PC-3 (cell line): ENCODE data around the gene GATAD2A. TPM values are rescaled to one million over a fixed set of nuclear protein-coding genes. Genes with fewer than 3 reads are reported as not detected.

ENCODE experiments used
- ATAC-seq: fragments of 200-7000 bp; cut with Tn5 transposase; 2 replicates; pipeline ENCODE4 v1.9.1; 2020; ENCODE audit warnings: mild to moderate bottlenecking, moderate library complexity
- BruUV-seq: library from RNA; stranded (reverse); fragments of 400-500 nt; replicated peaks from 2 replicates; lab custom pipeline; 2021; lab: Mats Ljungman, UMichigan
- CTCF ChIA-PET: fragments of 300-600 bp; sonication (Branson Sonifier 250); formaldehyde crosslinking; loops from one replicate; lab custom pipeline; 2022; ENCODE audit warnings: antibody characterized with exemption; lab: Charles Lee
- POLR2A ChIA-PET: fragments of 300-600 bp; sonication (Branson Sonifier 250); formaldehyde crosslinking; loops from one replicate; lab custom pipeline; 2022; ENCODE audit warnings: antibody characterized with exemption; ENCODE audit not compliant: unreplicated experiment; lab: Charles Lee
- DNase-seq: peaks from one replicate; pipeline ENCODE4 v3.0.0-alpha.2; 2015
- H2AFZ ChIP-seq: fragments of 300-600 bp; sonication (generic); 2 replicates; pipeline ENCODE4 v1.6.0; 2016; ENCODE audit warnings: antibody characterized with exemption, low read length
- H3F3A ChIP-seq: fragments of 300-600 bp; sonication (generic); one replicate; pipeline ENCODE4 v1.6.0; 2017; ENCODE audit warnings: antibody characterized with exemption, low read length, control low read depth, mild to moderate bottlenecking; ENCODE audit not compliant: unreplicated experiment
- H3K27ac ChIP-seq: fragments of 300-600 bp; sonication (generic); 2 replicates; pipeline ENCODE4 v1.5.1; 2016; ENCODE audit warnings: mild to moderate bottlenecking, low read length
- H3K27me3 ChIP-seq: fragments of 300-600 bp; sonication (generic); 2 replicates; pipeline ENCODE4 v1.6.1; 2016; ENCODE audit warnings: low read length, mixed read lengths
- H3K36me3 ChIP-seq: fragments of 300-600 bp; sonication (generic); 2 replicates; pipeline ENCODE4 v1.6.1; 2016; ENCODE audit warnings: low read depth, mixed run types, low read length, mixed read lengths
- H3K4me1 ChIP-seq: fragments of 300-600 bp; sonication (generic); 2 replicates; pipeline ENCODE4 v1.5.1; 2016; ENCODE audit warnings: low read length; ENCODE audit not compliant: insufficient read depth
- H3K4me2 ChIP-seq: fragments of 300-600 bp; sonication (generic); 2 replicates; pipeline ENCODE4 v1.6.0; 2016; ENCODE audit warnings: low read length
- H3K4me3 ChIP-seq: fragments of 300-600 bp; sonication (generic); 2 replicates; pipeline ENCODE4 v1.5.1; 2016; ENCODE audit warnings: mild to moderate bottlenecking, low read length, mixed read lengths
- H3K79me2 ChIP-seq: fragments of 300-600 bp; sonication (generic); 2 replicates; pipeline ENCODE4 v1.6.1; 2017; ENCODE audit warnings: low read length, mixed read lengths
- H3K9ac ChIP-seq: fragments of 300-600 bp; sonication (generic); 2 replicates; pipeline ENCODE4 v1.6.0; 2016; ENCODE audit warnings: mild to moderate bottlenecking, low read length
- H3K9me2 ChIP-seq: fragments of 300-600 bp; sonication (generic); replicated peaks from 2 replicates; pipeline ENCODE4 v1.6.1; 2016; ENCODE audit warnings: mixed run types, low read length, mixed read lengths
- H3K9me3 ChIP-seq: fragments of 300-600 bp; sonication (generic); 2 replicates; pipeline ENCODE4 v1.6.1; 2016; ENCODE audit warnings: low read length, mixed read lengths
- H4K20me1 ChIP-seq: fragments of 300-600 bp; sonication (generic); 2 replicates; pipeline ENCODE4 v1.6.1; 2016; ENCODE audit warnings: low read length, mixed read lengths
- CTCF ChIP-seq: fragments of 300-600 bp; sonication (generic); conservative IDR thresholded peaks from 2 replicates; pipeline ENCODE4 v1.5.1; 2017; ENCODE audit warnings: antibody characterized with exemption, low read depth, mild to moderate bottlenecking, low read length
- EZH2 ChIP-seq: fragments of 300-600 bp; sonication (generic); IDR thresholded peaks from one replicate; pipeline ENCODE4 v1.6.1; 2017; ENCODE audit warnings: antibody characterized with exemption, mild to moderate bottlenecking, low read length; ENCODE audit not compliant: unreplicated experiment
- EZH2phosphoT487 ChIP-seq: fragments of 300-600 bp; sonication (generic); IDR thresholded peaks from 2 replicates; pipeline ENCODE4 v1.6.1; 2018; ENCODE audit warnings: mild to moderate bottlenecking, antibody characterized with exemption, low read length, borderline replicate concordance
- intact Hi-C: fragments of 100-400 bp; cut with micrococcal nuclease; formaldehyde crosslinking; loops from 2 replicates; pipeline ENCODE4 v1.9.0; 2023
- total RNA-seq: library from RNA; depleted of rRNA; stranded (reverse); fragments of >200 nt; gene quantifications from 2 replicates; pipeline ENCODE4 v1.2.3, GENCODE V29; 2014

Gene GATAD2A
- total RNA-seq, 1 experiment from 2014 or later, result 104 TPM

- ATAC-seq (peak; percentile 94), DNase-seq (peak; percentile 93)
- intact Hi-C loops, result no loop called here
- peak overlapping the region; percentile 90 for H2AFZ ChIP-seq
- H3K27me3 ChIP-seq, result no peaks in the 10 kb centered on the region
- POLR2A ChIA-PET, result interaction anchor here (0.6 kb wide), 2 partner anchors 12 to 62 kb away, joined by 3 to 4 read pairs; no protein-coding TSS in a partner anchor
- H3K4me1 ChIP-seq, result peaks cover 9% of the 10 kb centered on the region; the same call in 1 of the 2 replicates
- no TSS peak for BruUV-seq
- peak overlapping the region; percentile 86 for H3K4me2 ChIP-seq
- peak overlapping the region; percentile 68 for H3K4me3 ChIP-seq
- peak overlapping the region; percentile 41 for H3K9ac ChIP-seq
- no peaks in the 10 kb centered on the region for H4K20me1 ChIP-seq
- TF ChIP-seq CTCF (peak; percentile 34; the same call in 1 of the 2 replicates), EZH2 (no peak)
- no peaks in the 10 kb centered on the region for H3F3A ChIP-seq
- H3K79me2 ChIP-seq, result no peaks in the 10 kb centered on the region
- no peak overlapping the region for H3K27ac ChIP-seq
- CTCF ChIA-PET, result interaction anchor here (0.6 to 1.0 kb wide), 2 partner anchors 12 to 36 kb away, joined by 3 to 4 read pairs; no protein-coding TSS in a partner anchor
- H3K9me3 ChIP-seq, result no peaks in the 10 kb centered on the region
- no peaks in the 10 kb centered on the region for H3K36me3 ChIP-seq
- H3K9me2 ChIP-seq, result no peaks in the 10 kb centered on the region
These were observed 135.4 kb downstream of the GATAD2A start for GRCh38 chr19:19540715-19541515.

GRCh38 chr19:19541616-19542015, 136.1 kb downstream of the GATAD2A start:
- no peaks in the 10 kb centered on the region for H3K36me3 ChIP-seq
- no peaks in the 10 kb centered on the region for H3K9me2 ChIP-seq
- intact Hi-C loops, result no loop called here
- no peaks in the 10 kb centered on the region for H3K79me2 ChIP-seq
- H3K9ac ChIP-seq, result no peak overlapping the region
- H3K27me3 ChIP-seq, result no peaks in the 10 kb centered on the region
- peaks cover 9% of the 10 kb centered on the region; the same call in 1 of the 2 replicates for H3K4me1 ChIP-seq
- DNase-seq (no peak), ATAC-seq (no peak)
- H3K4me2 ChIP-seq, result peak overlapping the region; percentile 86; the same call in 1 of the 2 replicates
- ChIA-PET POLR2A (interaction anchor here (0.6 kb wide), 1 partner anchor 11 kb away, joined by 3 read pairs; no protein-coding TSS in a partner anchor), CTCF (interaction anchor here (1.0 kb wide), 1 partner anchor 11 kb away, joined by 4 read pairs; no protein-coding TSS in a partner anchor)
- no TSS peak for BruUV-seq
- H3K4me3 ChIP-seq, result no peak overlapping the region
- no peak overlapping the region for H2AFZ ChIP-seq
- no peaks in the 10 kb centered on the region for H4K20me1 ChIP-seq
- H3F3A ChIP-seq, result no peaks in the 10 kb centered on the region
- TF ChIP-seq CTCF, result no peak
- TF ChIP-seq EZH2phosphoT487, result no peak
- no peak for TF ChIP-seq EZH2
- H3K27ac ChIP-seq, result no peak overlapping the region
- H3K9me3 ChIP-seq, result no peaks in the 10 kb centered on the region

GRCh38 chr19:19542507-19542906, 137.0 kb downstream of the GATAD2A start:
- no TSS peak for BruUV-seq
- Histone ChIP-seq H4K20me1 (no peaks in the 10 kb centered on the region), H3K36me3 (no peaks in the 10 kb centered on the region), H3K79me2 (no peaks in the 10 kb centered on the region), H3K27ac (no peak overlapping the region), H3K4me1 (peaks cover 9% of the 10 kb centered on the region; the same call in 1 of the 2 replicates), H3K9me2 (no peaks in the 10 kb centered on the region), H3K4me3 (no peak overlapping the region), H3K27me3 (no peaks in the 10 kb centered on the region), H3K4me2 (no peak overlapping the region), H3K9ac (no peak overlapping the region), H3K9me3 (no peaks in the 10 kb centered on the region), H2AFZ (no peak overlapping the region), H3F3A (no peaks in the 10 kb centered on the region)
- no peak for TF ChIP-seq CTCF
- no peak for TF ChIP-seq EZH2
- TF ChIP-seq EZH2phosphoT487, result no peak
- CTCF ChIA-PET, result no interaction called here
- ATAC-seq, result no peak
- intact Hi-C loops, result no loop called here
- POLR2A ChIA-PET, result no interaction called here
- DNase-seq, result no peak
